ENCODE results near the gene DRAP1.

DRAP1 gene

DNA sequence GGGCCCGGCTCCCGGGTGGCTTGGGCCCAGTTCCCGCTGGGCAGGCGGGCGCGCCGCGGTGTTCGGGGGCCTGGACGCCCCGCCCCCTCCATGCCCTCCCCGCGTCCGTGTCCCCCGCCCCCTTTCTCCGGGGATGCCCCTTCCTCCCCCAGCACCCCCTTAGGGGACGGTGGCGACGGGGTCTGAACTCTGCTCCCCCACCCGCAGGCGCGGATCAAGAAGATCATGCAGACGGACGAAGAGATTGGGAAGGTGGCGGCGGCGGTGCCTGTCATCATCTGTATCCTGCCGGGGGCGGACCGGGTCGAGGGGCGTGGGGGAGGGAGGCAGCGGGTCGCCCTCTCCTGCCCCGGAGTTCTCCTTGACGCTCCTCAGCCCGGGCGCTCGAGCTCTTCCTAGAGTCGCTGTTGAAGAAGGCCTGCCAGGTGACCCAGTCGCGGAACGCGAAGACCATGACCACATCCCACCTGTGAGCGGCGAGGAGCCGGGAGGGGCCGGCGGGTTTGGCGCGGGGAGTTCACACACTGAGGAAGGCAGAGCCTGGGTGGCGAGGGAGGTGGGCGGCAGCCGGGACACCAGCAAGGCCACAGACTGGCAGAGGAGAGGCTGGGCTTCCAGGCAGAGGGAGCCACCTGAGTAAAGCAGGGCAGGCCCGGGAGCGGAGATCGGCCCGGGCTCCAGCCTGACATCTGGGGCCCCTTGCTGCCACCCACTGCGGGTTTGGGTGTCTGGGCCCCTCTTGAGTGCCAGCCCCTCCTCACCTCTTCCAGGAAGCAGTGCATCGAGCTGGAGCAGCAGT lies 546 bp downstream of the DRAP1 start:
- DNase-seq = peak in 19 of 42 donors; percentile 14 to 58 (median 33)
- intact Hi-C loops (cut with DNase I) = loop anchor here (5.0 kb wide), 2 partner anchors 37 to 43 kb away; partner anchors contain the start of gene SART1

DNA sequence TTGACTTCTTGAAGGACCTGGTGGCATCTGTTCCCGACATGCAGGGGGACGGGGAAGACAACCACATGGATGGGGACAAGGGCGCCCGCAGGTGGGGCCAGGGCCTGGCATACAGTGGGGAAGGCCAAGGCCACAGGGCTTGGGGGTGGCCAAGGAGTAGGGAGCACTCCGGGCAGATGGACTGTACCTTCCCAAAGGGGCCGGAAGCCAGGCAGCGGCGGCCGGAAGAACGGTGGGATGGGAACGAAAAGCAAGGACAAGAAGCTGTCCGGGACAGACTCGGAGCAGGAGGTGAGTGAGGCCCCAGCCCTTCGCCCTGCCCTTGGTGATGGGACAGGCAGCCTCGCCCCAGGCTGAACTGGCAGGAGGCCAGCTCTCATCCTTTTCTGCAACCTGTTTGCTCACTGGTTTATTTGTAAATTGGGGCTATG lies 1.2 kb downstream of the DRAP1 start:
- intact Hi-C loops (cut with DNase I) = no loop called here
- DNase-seq = no peak

DNA sequence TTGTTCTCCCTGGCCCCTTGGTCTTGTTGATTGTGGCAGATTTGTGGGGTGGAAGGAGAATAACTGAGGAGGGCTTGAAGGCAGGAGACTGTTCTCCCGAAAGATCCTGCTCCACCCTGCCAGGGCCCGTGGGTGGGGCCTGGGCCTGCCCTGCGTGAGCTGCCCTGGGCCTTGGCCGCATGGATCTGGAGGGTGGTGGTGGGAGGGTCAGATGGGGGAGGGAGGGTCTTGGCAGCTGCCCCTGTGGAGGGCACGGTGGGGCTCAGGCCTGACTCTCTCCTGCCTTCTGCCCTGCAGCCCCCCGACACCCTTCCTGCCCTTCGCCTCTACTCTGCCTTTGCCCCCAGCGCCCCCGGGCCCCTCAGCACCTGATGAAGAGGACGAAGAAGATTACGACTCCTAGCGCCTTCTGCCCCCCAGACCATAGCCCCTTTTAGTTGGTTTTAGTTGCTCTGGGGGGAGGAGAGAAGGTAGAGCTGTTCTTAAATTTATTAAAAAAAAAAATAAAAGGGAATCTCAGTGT lies 1.9 kb downstream of the DRAP1 start:
- intact Hi-C loops (cut with DNase I) = no loop called here
- no peak for DNase-seq

DNA sequence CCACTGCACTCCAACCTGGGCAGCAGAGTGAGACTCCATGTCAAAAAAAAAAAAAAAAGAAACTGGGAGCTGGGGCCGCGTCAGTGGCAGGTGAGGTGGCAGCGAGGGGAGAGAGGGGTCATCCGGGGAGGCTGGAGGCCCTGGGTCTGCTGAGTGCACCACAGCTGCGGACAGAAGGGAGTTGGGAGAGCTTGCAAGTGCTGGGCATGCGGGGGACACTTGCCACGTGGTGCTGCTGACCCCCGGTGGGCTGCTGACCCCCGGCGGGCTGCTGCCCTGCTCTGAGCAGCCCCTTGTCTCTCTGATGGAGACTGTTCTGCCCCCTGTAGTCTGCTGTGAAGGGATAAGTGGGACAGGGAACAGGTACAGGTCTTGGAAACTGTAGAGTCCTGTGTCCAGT lies 2.6 kb downstream of the DRAP1 start:
- DNase-seq = no peak
- intact Hi-C loops (cut with DNase I) = no loop called here

DNA sequence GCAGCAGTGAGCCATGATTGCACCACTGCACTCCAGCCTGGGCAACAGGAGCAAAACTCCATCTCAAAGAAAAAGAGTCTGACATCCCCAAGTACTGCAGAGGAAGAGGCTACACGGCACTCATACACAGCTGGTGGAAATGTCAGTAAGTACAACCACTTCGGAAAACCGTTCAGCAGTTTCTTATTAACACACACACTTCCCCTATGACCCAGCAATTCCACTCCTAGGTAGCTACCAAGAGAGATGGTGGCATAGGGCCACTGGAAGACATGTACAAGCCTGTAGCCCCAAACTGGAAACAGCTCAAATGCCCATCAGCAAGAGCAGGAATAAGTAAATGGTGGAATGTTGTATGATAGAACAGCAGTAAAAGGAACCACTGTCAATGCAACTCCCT lies 3.3 kb downstream of the DRAP1 start:
- no peak for DNase-seq
- intact Hi-C loops (cut with DNase I) = no loop called here

DNA sequence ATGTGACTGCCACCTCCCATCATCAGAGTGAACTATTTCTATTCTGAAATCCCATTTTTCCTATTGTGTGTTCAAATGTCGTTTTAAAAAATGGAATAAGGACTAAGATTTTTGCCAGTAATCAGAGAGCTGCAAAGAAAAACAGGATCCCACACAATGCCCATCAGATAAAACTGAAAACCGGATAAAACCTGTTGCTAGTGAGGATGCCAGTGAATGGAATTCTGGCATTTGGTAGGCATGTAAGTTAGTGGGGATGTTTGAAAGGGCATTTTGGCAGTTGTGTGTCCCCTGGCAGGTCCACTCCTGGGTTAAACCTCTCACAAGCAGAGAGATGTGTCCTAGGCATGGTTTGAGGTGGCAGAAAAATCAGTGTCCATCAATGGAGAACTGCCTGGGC lies 6.2 kb downstream of the DRAP1 start:
- intact Hi-C loops (cut with DNase I) = no loop called here

DNA sequence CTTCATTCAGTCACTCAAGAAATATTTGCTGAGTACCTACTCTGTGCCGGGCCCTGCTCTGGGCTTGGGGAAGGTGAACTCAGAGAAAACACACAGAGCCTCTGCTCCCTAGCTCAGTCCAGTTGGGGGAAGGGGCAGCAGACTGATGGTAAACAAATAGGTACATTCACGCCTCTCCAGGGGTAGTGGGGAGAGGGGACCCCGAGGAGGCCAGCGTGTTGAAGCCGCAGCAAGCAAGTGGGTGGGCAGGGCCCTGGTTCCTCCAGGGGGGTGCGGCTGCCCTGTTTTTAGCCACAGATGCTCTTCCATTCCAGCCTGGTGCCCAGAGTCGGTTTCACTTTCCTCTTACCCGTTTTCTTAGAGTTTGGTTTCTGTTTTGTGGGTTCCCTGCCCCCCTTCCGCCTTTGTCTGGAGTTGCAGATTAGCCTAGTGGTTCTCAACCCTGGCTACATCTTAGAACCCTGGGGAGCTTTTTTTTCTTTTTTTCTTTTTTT lies 8.7 kb downstream of the DRAP1 start:
- peak in 12 of 42 donors; percentile 9 to 54 (median 24) for DNase-seq
- intact Hi-C loops (cut with DNase I) = no loop called here

More for the DNA sequence above, 6.2 kb downstream of the DRAP1 start:
- no peak for DNase-seq

DNA sequence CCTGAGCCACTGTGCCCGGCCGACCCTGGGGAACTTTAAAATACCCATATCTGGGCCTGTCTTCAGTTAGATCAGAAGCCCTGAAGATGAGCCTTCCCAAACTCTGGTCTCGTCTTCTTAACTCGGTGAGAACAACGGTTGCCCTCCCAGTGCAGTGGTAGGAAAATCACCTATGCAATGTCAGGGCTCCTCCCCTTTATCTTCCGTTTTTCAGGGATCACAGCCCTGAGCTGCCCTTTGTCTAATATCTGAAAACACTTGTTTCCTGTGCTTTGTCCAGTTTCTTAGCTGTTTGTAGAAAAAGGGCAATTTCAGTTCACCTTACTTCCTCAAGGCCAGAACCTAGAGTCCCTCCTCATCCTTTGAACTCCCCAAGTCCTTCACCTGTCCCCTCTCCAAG lies 9.4 kb downstream of the DRAP1 start:
- no peak for DNase-seq
- intact Hi-C loops (cut with DNase I) = no loop called here

DNA sequence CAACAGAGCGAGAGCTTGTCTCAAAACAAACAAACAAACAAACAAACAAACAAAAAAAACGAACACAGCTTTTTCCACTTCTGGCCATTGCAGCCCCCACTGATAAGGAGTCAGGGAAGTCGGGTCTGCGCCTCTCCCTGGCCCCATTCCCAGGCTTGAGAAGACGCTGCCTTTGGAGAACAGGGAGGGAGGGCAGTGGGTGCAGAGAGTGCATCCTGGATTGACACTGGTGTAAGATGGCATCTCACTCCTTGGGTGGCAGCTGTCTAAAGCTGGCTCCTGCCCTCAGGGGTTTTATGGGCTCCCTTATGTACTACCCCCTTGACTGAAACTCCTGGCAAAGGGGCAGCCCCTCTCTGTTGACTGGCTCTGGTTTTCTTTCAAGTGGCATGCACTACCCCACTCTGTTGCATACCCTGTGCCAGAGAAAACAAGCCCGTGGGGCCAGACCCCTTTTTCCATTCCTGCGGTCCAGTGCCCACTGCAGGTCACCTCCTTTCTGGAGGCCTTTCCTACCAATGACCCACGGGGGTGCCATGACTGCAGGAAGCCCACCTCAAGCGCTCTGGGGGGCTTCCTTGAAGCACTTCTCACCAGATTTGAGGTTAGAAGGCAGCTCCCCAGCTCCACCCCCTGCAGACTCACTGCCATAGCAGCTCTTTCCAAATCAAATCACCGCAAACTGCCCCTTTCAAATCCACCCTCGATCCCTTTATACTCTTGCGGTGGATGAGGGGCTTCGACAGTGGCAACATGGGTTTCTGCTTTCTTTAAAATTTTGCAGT lies 12.7 kb downstream of the DRAP1 start:
- DNase-seq = no peak
- intact Hi-C loops (cut with DNase I) = no loop called here

DNA sequence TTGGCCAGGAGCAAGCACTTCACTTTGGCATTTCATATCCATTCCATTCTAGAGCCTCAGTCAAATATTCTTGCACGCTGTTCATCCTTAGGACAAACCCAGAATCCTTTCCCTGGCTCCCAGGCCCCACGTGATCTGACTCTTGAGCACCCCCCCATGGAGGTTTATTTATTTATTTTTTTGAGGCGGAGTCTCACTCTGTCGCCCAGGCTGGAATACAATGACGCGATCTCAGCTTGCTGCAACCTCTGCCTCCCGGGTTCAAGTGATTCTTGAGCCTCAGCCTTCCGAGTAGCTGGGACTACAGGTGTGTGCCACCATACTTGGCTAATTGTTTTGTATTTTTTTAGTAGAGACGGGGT lies 13.3 kb downstream of the DRAP1 start:
- intact Hi-C loops (cut with DNase I) = no loop called here
- DNase-seq = peak in 3 of 42 donors; percentile 15 to 24 (median 15)

DNA sequence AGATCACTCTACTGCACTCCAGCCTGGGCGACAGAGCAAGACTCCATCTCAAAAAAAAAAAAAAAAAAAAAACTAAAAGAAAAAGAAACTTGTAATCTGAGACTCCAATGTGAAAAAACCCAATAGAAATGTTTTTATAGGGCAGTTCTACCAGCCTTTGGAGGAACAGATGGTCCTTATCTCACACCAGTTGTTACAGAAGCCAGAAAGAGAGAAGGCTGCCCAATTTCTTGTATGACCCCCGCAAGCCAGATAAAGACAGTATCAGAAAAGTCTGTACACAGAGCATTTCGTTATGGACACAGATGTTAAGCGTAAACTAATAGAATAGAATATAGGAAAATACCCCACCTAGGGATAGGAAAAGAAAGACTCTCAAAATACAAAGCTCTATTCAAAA lies 14.8 kb downstream of the DRAP1 start:
- intact Hi-C loops (cut with DNase I) = no loop called here
- no peak for DNase-seq

DNA sequence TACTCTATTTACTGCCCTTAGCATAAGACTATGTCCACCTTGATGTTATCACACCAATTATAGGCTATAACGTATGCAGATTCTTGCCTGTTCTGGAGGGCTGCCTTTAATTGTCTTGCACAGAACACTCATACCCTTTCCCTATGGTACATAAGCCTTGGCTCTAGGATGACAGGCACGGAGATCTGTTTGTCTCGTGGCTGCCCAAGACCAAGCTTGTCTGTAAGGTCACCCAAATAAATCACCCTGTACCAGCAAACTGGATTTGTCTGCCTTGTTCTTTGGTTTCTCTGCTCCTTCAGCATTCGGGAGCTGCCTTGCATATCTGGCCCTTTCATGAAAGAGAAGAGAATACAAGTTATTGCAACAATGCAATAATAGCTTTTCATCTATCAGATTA lies 18.5 kb downstream of the DRAP1 start:
- intact Hi-C loops (cut with DNase I) = no loop called here
- no peak for DNase-seq

DNA sequence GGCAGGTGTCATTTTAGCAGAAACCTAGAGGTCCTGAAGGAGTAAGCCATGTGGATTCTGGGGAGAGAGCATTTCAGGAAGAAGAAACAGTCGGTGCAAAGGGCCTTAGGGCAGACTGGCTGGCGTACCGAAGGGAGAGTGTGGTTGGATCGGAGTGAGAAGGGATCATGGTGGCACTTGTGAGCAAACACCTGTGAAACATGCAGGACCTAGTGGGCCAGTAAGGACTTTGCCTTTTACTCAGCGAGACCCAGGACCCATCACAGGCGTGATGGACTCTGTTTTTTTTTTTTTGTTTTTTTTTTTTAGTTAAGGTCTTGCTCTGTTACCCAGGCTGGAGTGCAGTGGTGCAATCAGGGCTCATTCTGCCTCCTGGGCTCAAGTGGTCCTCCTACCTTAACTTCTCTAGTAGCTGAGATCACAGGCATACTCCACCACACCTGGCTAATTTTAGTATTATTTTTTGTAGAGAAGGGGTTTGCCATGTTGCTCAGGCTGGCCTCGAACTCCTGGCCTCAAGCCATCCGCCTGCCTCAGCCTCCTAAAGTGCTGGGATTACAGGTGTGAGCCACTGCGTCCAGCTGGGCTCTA lies 22.6 kb downstream of the DRAP1 start:
- intact Hi-C loops (cut with DNase I) = no loop called here
- no peak for DNase-seq

DNA sequence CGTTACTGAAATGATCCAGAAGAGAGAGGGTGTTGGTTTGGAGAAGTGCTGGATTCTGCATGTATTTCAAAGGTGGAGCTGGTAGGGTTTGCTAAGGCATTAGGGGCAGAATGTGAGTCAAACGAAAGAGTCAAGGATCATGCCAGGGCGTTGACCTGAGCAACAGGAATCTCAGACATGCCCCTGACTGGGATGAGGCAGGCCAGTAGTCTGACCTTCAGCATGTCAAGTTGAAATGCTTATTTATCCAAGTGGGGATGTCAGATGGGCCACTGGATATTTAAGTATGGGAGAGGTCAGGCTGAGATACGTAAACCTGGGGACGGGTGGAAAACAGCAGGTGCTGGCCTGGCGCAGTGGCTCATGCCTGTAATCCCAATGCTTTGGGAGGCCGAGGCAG lies 23.3 kb downstream of the DRAP1 start:
- DNase-seq = no peak
- intact Hi-C loops (cut with DNase I) = no loop called here

DNA sequence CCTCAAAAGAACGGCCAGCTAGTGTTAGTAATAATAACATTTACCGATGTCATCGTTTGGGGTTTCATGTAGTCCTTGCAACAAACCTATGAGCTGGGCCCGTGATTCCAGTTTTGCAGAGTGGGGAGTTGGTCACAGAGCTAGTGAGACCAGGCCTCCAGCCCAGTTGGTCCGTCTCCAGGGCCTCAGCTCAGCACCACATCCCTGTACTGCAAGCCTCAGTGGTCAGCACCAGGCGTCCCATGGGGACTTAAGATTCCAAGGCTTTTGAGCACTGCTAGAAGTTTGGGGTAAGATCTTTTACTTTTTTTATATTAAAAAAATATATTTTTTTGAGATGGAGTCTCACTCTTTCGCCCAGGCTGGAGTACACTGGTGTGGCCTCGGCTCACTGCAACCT lies 25.0 kb downstream of the DRAP1 start:
- DNase-seq = no peak
- intact Hi-C loops (cut with DNase I) = no loop called here

DNA sequence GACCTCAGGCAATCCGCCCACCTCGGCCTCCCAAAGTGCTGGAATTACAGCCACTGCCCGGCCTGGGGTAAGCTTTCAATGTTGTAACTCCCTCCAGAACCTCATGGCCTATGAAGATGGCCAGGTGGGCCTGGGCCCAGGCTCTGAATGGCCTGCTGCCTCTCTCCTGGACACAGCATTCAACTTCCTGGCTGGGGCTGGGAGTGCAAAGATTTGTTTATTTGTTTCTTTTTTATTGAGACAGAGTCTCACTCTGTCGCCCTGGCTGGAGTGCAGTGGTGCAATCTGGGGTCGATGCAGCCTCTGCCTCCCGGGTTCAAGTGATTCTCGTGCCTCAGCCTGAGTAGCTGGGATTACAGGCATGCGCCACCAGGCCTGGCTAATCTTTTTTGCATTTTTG lies 25.5 kb downstream of the DRAP1 start:
- DNase-seq = no peak

DNA sequence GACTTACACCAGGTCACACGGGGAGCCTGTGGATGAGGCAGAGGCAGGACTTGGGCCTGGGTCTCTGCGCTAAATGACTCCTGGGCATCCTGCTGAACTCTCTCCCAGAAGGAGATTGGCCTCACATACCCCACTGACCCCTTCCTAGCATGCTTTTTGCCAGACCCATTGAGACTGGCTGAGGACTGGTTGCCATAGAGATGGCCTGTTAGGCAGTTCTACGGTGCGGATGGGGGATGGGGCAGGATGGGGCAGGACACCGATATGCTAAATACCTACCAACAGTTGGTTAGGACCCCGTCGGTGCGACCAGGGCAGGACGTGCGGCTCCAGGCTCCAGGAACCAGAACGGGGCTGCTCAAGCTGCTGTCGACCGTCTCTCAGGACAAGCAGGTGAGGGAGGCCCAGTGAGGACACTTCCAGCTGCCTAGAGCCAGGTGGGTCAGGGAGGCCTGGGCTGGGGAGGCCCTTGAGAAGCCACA lies 26.2 kb downstream of the DRAP1 start, which contains the start of gene TSGA10IP:
Gene TSGA10IP, plus strand, starts transcription at position 51 of the 482 bp plus-strand sequence. Its CDS starts 196 bp downstream, at position 247.
- intact Hi-C loops (cut with DNase I) = no loop called here
- DNase-seq = no peak

More for the DNA sequence above, 25.5 kb downstream of the DRAP1 start:
- intact Hi-C loops (cut with DNase I) = no loop called here

DNA sequence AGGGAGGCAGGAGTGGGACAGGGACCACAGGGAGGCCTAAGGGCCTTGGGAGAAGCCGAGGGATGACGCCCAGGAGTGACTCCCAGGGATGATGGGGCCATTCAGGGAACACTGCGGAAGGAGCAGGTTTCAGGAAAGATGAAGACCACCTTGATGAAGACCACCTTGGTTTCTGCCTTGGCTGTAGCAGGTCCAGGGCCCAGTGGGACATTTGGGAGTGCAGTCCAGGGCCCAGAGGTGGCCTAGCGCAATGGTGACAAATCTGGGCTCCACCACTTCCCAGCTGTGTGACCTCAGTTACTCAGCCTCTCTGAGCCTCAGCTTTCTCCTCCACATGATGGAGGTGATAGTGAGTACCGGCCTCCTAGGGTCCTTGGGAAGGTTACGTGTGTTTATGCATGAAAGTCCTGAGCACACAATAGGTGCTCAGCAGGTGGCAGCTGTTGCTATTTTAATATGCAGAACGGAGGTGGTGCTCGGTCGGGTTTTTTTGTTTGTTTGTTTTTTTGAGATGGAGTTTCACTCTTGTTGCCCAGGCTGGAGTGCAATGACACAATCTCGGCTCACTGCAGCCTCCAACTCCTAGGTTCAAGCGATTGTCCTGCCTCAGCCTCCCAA lies 26.8 kb downstream of the DRAP1 start:
- intact Hi-C loops (cut with DNase I) = no loop called here
- DNase-seq = no peak

DNA sequence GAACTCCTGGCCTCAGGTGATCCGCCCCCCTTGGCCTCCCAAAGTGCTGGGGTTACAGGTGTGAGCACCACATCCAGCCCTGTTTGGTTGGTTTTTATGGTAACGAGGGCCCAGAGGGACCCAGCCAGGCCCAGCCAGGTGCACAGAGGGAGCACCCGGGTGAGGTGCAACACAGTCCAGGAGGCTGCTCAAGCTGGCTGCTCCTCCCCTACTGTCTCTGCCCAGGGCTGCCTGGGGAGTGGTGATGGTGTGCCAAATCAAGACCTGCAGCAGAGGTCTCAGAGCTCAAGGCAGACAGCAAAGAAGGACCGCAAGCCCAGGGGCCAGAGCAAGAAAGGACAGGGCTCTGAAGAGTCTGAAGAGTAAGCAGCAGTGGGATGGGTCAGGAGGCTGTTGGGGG lies 27.4 kb downstream of the DRAP1 start:
- intact Hi-C loops (cut with DNase I) = no loop called here
- no peak for DNase-seq

Measured in head of caudate nucleus (tissue), 42 donors.